Limb (tissue), 2 donors: ENCODE results near the gene PSTPIP2.
"Not testable (repeated sequence)": the region's sequence is repeated elsewhere in the genome, so short reads cannot be mapped to it uniquely, and the experiment has no call there.

Source experiments
- DNase-seq, 2 donors: peaks; one replicate each; pipeline ENCODE4 v3.0.0-alpha.2; 2016; ENCODE audit errors: extremely low spot score in 2 of 2

PSTPIP2 gene

GRCh38 chr18:46070232-46070631 lies 1.8 kb downstream of the PSTPIP2 start:
- DNase-seq: no peak

DNA sequence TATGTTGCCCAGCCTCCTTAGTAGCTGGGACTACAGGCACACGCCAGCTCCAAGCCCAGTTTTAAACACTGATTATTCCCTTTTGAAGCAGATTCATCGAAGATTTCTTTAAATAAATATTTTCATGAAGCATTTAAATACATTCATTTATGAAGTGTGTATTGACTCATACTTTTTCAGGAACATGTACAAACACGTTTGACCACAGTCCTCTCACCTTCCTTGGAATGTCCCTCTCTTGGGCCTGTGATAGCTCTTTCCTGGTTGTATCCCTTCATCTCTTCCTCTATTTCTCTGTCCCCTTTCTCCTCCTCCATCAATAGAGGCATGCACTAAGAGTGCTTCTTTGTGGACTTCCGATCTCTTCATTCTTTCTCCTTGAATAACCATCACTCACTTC lies 2.5 kb downstream of the PSTPIP2 start:
- no peak for DNase-seq

GRCh38 chr18:46068763-46069162 lies 3.3 kb downstream of the PSTPIP2 start:
- DNase-seq: no peak

DNA sequence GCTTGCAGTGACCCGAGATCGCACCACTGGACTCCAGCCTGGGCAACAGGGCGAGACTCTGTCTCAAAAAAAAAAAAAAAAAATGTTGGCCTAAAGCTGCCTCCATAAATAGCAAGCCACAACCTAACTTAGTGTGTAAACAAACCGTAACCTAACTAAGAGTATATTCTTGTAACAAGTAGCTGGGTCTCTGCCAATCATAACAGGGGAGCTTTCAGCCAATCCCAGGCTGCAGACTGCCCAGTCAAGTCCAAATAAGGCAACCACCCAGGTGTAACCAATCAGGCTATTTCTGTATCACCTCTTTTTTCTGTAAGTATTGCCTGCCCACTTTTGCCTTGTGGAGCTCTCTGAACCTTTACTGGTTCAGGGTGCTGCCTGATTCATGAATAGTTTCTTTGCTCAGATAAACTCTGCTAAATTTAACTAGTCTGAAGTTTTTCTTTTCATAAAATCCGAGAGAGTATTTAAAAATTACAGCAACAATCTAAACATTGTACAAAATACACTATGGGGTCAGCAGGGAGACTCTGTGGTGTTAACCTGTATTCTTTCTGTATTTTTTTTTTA lies 4.5 kb downstream of the PSTPIP2 start:
- no peak for DNase-seq

- DNase-seq: no peak
Observed at GRCh38 chr18:46062781-46063180, 9.3 kb downstream of the PSTPIP2 start.

GRCh38 chr18:46061796-46062195 lies 10.3 kb downstream of the PSTPIP2 start:
- DNase-seq: no peak

DNA sequence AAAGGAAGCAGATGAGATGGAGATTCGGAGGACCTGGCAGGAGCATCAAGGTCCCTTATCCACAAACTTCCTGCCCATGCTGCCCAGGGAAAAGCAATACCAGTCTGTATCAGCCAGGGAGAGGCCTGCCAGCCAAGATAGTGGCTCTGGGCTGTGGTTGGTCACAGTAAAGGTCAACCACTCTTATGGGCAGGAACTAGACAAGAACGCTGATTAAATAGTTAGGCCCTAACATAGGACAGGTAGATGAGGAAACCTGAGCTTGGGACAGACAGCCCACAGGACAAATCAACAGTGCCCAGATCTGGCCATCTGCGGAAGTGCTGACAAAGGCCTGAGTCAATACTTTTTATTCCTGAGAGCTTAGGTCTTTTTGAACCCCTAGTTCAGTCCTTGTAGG lies 10.7 kb downstream of the PSTPIP2 start:
- no peak for DNase-seq

GRCh38 chr18:46060359-46060841 lies 11.7 kb downstream of the PSTPIP2 start:
- no peak for DNase-seq

- no peak for DNase-seq
Observed at GRCh38 chr18:46055838-46056230, 16.2 kb downstream of the PSTPIP2 start.

GRCh38 chr18:46054956-46055837 lies 16.9 kb downstream of the PSTPIP2 start:
- no peak for DNase-seq

DNA sequence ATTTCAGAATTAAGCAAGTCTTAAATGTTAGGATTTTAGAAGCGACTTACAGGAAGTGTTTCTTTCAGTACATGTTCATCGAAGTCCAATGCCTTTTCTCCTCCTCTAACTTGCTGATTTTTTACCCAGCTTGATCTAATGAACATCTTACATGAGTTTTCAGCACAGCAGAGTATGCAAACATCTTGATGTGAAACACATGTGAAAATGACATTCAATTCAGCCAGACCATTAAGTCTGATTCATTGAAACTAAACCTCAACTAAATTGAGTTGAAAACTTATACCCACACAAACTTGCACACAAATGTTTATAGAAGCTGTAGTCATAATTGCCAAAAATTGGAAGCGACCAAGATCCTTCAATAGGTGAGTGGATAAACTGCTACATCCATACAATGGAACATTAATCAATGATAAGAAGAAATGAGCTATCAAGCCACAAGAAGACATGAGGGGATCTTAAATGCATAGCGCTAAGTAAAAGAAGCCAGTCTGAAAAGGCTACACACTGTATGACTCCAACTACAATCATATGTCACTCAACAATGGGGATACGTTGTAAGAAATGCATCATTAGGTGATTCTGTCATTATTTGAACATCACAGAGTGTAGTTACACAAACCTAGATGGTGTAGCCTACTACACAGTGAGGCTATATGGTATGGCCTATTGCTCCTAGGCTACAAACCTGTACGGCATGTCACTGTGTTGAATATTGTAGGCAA lies 18.5 kb downstream of the PSTPIP2 start:
- DNase-seq: no peak

DNA sequence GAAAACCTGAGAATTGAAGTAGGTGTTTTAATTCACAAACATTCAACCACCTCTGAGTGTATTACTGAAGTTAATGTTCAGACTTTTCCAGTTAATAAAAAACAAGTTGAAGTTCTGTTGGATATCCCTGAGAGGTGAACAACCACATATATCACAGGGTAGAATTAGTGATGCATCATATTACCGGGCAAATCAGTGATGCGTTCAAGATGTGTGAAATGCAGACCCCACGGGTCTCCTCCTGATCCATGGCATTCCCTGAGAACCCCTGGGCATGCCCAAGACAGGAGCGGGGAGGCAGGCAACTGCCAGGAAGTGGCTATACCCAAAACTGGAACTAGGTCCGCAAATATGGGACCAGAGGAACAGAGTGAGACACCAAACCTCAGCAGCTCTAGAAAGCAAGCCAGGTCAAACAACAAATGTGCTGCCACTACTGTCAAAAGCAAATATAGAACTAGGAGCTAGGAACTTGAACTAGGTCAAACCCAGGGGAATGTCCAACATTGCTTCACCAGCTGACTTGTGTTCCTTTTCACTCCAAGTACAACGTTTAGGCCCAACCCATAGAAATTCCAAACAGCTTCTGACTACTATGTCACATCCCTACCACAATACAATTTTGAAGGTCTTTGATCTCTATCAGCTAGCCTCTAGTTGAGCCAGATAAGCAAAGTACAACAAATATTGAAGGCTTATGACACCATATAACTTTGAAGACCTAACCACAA lies 20.2 kb downstream of the PSTPIP2 start:
- DNase-seq: no peak

- DNase-seq: no peak
Observed at GRCh38 chr18:46050268-46050667, 21.8 kb downstream of the PSTPIP2 start.

GRCh38 chr18:46048641-46049040 lies 23.4 kb downstream of the PSTPIP2 start:
- no peak for DNase-seq

DNA sequence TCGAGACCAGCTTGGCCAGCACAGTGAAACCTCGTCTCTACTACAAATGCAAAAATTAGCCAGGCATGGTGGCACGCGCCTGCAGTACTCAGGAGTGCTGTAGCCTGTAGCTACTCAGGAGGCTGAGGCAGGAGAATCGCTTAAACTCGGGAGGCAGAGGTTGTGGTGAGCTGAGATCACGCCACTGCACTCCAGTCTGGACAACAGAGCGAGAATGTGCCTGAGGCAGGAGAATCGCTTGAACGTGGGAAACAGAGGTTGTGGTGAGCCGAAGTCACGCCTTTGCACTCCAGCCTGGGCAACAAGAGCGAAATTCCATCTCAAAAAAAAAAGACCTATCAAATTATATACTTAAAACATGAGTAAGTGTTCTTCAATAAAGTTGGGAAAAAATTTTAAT lies 24.7 kb downstream of the PSTPIP2 start:
- DNase-seq: not testable (repeated sequence)

GRCh38 chr18:46046688-46047087 lies 25.4 kb downstream of the PSTPIP2 start:
- no peak for DNase-seq

DNA sequence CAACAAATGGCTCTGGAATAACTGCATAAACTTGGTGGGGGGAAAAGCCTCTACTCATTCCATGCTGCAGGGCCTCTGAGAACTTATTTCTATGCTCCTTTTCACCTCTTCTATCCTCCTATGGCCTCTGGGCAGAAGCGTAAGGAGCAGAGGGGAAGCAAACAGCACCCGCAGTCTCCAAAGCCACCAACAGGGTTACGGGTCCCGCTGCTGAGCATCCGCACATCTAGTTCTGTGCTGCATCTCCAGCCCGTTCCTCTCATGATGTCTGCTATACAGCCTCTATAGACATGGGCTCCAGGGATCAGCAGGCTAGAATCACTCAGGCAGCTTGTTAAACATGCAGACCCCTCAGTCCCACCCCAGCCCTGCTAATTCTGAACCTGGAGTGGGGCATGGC lies 25.9 kb downstream of the PSTPIP2 start:
- no peak for DNase-seq

- no peak for DNase-seq
Observed at GRCh38 chr18:46042571-46043123, 29.4 kb downstream of the PSTPIP2 start.

DNA sequence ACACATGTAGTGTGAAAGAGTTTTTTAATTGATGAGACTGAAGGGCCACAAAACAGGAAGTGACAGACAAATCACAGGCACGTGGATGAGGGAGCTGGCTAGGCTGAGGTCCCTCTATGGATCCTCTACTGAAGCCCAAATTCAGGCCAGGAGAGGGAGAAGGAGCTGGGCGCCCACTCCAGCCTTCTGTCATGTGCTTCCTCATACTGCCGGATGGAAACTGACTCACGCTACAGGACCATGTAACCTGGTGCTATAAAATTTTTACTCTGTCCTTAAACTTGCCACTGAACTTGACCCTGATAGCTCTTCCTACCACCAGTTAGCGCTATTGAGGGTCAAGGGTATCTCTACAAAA lies 31.3 kb downstream of the PSTPIP2 start:
- DNase-seq: no peak

- no peak for DNase-seq
Observed at GRCh38 chr18:46040033-46040746, 31.9 kb downstream of the PSTPIP2 start.
